Cardiac muscle cell (in vitro differentiated cells and primary cell): ENCODE data around the gene UGT1A10. TPM values are rescaled to one million over a fixed set of nuclear protein-coding genes. Genes with fewer than 3 reads are reported as not detected.

ENCODE experiments used
- DNase-seq, 2 donors: peaks; one replicate each; pipeline versions ENCODE4 v3.0.0 to v3.0.0-alpha.2; 2010 to 2017; ENCODE audit warnings: low read depth in 1 of 2, low spot score in 1 of 2
- H3K27ac ChIP-seq: fragments of 200-600 bp; sonication (generic); 2 replicates; pipeline ENCODE4 v1.5.1; 2016
- H3K27me3 ChIP-seq: fragments of 200-600 bp; sonication (generic); 2 replicates; pipeline ENCODE4 v1.6.0; 2016; ENCODE audit warnings: control low read depth
- H3K36me3 ChIP-seq: fragments of 200-600 bp; sonication (generic); 2 replicates; pipeline ENCODE4 v1.5.1; 2016; ENCODE audit warnings: control low read depth
- H3K4me1 ChIP-seq: fragments of 200-600 bp; sonication (generic); 2 replicates; pipeline ENCODE4 v1.8.1; 2017; ENCODE audit warnings: low read depth, mild to moderate bottlenecking, mixed run types
- H3K4me3 ChIP-seq: fragments of 200-600 bp; sonication (generic); 2 replicates; pipeline ENCODE4 v1.5.1; 2016; ENCODE audit warnings: mild to moderate bottlenecking
- H3K9me3 ChIP-seq: fragments of 200-600 bp; sonication (generic); 2 replicates; pipeline ENCODE4 v1.5.1; 2017; ENCODE audit warnings: low read depth, mild to moderate bottlenecking, control low read depth
- CTCF ChIP-seq: IDR thresholded peaks from 2 replicates; pipeline ENCODE4 v1.5.1; 2012; ENCODE audit warnings: low read depth, mild to moderate bottlenecking, low read length
- polyA plus RNA-seq: library from polyadenylated mRNA; unstranded; fragments of >200 nt; fragmentation: Nextera tagmentation; extraction: Ambion mirVana; gene quantifications from 2 replicates; pipeline ENCODE4 v1.2.1, GENCODE V29; 2016
- total RNA-seq: library from RNA; depleted of rRNA; stranded (reverse); fragments of >200 nt; gene quantifications from 2 replicates; pipeline ENCODE4 v1.2.3, GENCODE V29; 2016

UGT1A10 gene
- total and polyA plus RNA-seq, 2 experiments from 2014 or later: not detected

- DNase-seq: no peak
- H3K27me3 ChIP-seq: no peaks in the 10 kb centered on the region
- no peaks in the 10 kb centered on the region for H3K36me3 ChIP-seq
- no peak overlapping the region for H3K4me3 ChIP-seq
- no peak overlapping the region for H3K27ac ChIP-seq
- no peak for TF ChIP-seq CTCF
- no peaks in the 10 kb centered on the region for H3K9me3 ChIP-seq
- H3K4me1 ChIP-seq: no peaks in the 10 kb centered on the region
Measured at GRCh38 chr2:233658610-233659009, 22.4 kb downstream of the UGT1A10 start.

- H3K9me3 ChIP-seq: no peaks in the 10 kb centered on the region
- DNase-seq: no peak
- TF ChIP-seq CTCF: no peak
- H3K4me3 ChIP-seq: no peak overlapping the region
- H3K27ac ChIP-seq: no peak overlapping the region
- H3K36me3 ChIP-seq: no peaks in the 10 kb centered on the region
- H3K27me3 ChIP-seq: no peaks in the 10 kb centered on the region
- no peaks in the 10 kb centered on the region for H3K4me1 ChIP-seq
Measured at GRCh38 chr2:233663911-233664310, 27.7 kb downstream of the UGT1A10 start.

GRCh38 chr2:233668605-233669260, 32.5 kb downstream of the UGT1A10 start:
- Histone ChIP-seq H3K27me3 (no peaks in the 10 kb centered on the region), H3K9me3 (no peaks in the 10 kb centered on the region), H3K4me1 (no peaks in the 10 kb centered on the region), H3K4me3 (no peak overlapping the region), H3K27ac (no peak overlapping the region), H3K36me3 (no peaks in the 10 kb centered on the region)
- DNase-seq: no peak
- no peak for TF ChIP-seq CTCF

- Histone ChIP-seq H3K4me3 (no peak within 1 kb of the TSS), H3K27ac (no peak within 1 kb of the TSS), H3K9me3 (no peaks in the 10 kb centered on the region), H3K36me3 (no peaks in the 10 kb centered on the region), H3K27me3 (no peaks in the 10 kb centered on the region), H3K4me1 (no peaks in the 10 kb centered on the region)
- TF ChIP-seq CTCF: no peak
- no peak for DNase-seq
Measured at GRCh38 chr2:233671290-233672161, 35.3 kb downstream of the UGT1A10 start, which contains the start of gene UGT1A9. TSS of gene UGT1A9 (plus strand) at chr2:233671898. CDS start at chr2:233671935, 37 bp downstream.

- Histone ChIP-seq H3K27ac (no peak overlapping the region), H3K4me1 (no peaks in the 10 kb centered on the region), H3K36me3 (no peaks in the 10 kb centered on the region), H3K9me3 (no peaks in the 10 kb centered on the region), H3K27me3 (no peaks in the 10 kb centered on the region), H3K4me3 (no peak overlapping the region)
- no peak for TF ChIP-seq CTCF
- DNase-seq: no peak
Measured at GRCh38 chr2:233672886-233673285, 36.6 kb downstream of the UGT1A10 start.
